Heart right ventricle (tissue), 16 donors: ENCODE data around the gene PLK3. TPM values are rescaled to one million over a fixed set of nuclear protein-coding genes. Genes with fewer than 3 reads are reported as not detected.
"Not testable (repeated sequence)": the region's sequence is repeated elsewhere in the genome, so short reads cannot be mapped to it uniquely, and the experiment has no call there.

Experiments
- ATAC-seq, 8 donors: fragments of 200-7000 bp; cut with Tn5 transposase; one replicate each; pipeline ENCODE4 v1.9.1; 2020; ENCODE audit warnings: mild to moderate bottlenecking in 8 of 8, moderate library complexity in 8 of 8, moderate number of reproducible peaks in 1 of 8
- DNase-seq, 2 donors: peaks; one replicate each; pipeline ENCODE4 v3.0.0-alpha.2; 2020
- H3K27ac ChIP-seq, 10 donors: fragments of 200-600 bp; sonication (generic) in 2 of 10; one replicate each; pipeline versions ENCODE4 v1.5.0 to v1.8.0; 2020 to 2022; ENCODE audit warnings: mild to moderate bottlenecking in 3 of 10
- H3K27me3 ChIP-seq, 7 donors: fragments of 200-600 bp; one replicate each; pipeline ENCODE4 v1.8.0; 2021 to 2022; ENCODE audit warnings: mild to moderate bottlenecking in 2 of 7
- H3K36me3 ChIP-seq, 9 donors: fragments of 200-600 bp; sonication (generic) in 1 of 9; one replicate each; pipeline versions ENCODE4 v1.5.0 to v1.8.0; 2020 to 2022; ENCODE audit warnings: mild to moderate bottlenecking in 2 of 9
- H3K4me1 ChIP-seq, 9 donors: fragments of 200-600 bp; sonication (generic) in 1 of 9; one replicate each; pipeline versions ENCODE4 v1.5.0 to v1.8.0; 2020 to 2022; ENCODE audit warnings: mild to moderate bottlenecking in 4 of 9
- H3K4me3 ChIP-seq, 10 donors: fragments of 200-600 bp; sonication (generic) in 2 of 10; one replicate each; pipeline versions ENCODE4 v1.5.0 to v1.8.0; 2020 to 2022; ENCODE audit warnings: mild to moderate bottlenecking in 7 of 10, moderate library complexity in 2 of 10
- H3K9me3 ChIP-seq, 11 donors: fragments of 200-600 bp in 10 of 11; sonication (generic) in 2 of 11; one replicate each; pipeline versions ENCODE4 v1.5.0 to v1.8.0; 2013 to 2022; ENCODE audit warnings: mild to moderate bottlenecking in 2 of 11, control low read depth in 1 of 11, moderate library complexity in 1 of 11
- CTCF ChIP-seq, 9 donors: fragments of 200-600 bp; sonication (generic) in 2 of 9; IDR thresholded peaks; one replicate each; pipeline versions ENCODE4 v1.5.0 to v1.8.0; 2021 to 2022; ENCODE audit warnings: antibody characterized with exemption in 9 of 9, mild to moderate bottlenecking in 5 of 9, moderate library complexity in 1 of 9
- WGBS, 2 donors: extraction: QIAGEN DNeasy Blood & Tissue Kit; methylation state at CpG; one replicate each; pipeline ENCODE4 v1.1.7; 2013; ENCODE audit warnings: inconsistent platforms in 1 of 2; 5-methylcytosine and 5-hydroxymethylcytosine counted together
- intact Hi-C, 10 donors: fragments of 100-400 bp; cut with DNase I; formaldehyde crosslinking; loops; one replicate each; pipeline versions ENCODE4 v1.11.1 to v1.14.2; 2022
- polyA plus RNA-seq, 2 donors: library from polyadenylated mRNA; stranded (reverse); fragments of 200-250 nt; gene quantifications; one replicate each; pipeline ENCODE4 v1.2.3, GENCODE V29; 2013
- total RNA-seq, 10 donors: library from RNA; stranded (reverse); fragmentation: NEBNext Ultra II Directional in 3 of 10; extraction: Animal tissue kit (Norgen Biotek cat#: 25700) in 3 of 10; gene quantifications; one replicate each; pipeline versions ENCODE4 v1.2.1 to v1.2.4, GENCODE V29; 2021 to 2023
- donor health status: Arrhythmogenic right ventricular cardiomyopathy.
- donor health status: ischemic (EF 13 %, LVEDD 7.1; RV severe dilation, severe dysfunction).
- donor health status: healthy with polysubstance abuse.
- donor health status: DM: no; HTN: yes; CAD: no.
- donor health status: DM: no; HTN: no; CAD: no.
- donor health status: ischemic (EF 25% LVEDD 6.9; RV normal size, moderate dysfunction).
- donor health status: ischemic (EF 25% LVEDD 5.7; RV mildly dilated, moderate dysfunction).
- donor health status: healthy.
- donor health status: DM: yes; HTN: yes; CAD: no.
- donor health status: Ischemic cardiomyopathy.
- donor health status: ischemic (EF 35%, LVEDD 5.7; RV mildly dilated, moderate dysfunction).
- donor health status: nonischemic (EF 11% LVEDD 7.7; RV severe dilation, severe dysfunction).
- donor health status: DM: yes; HTN: yes; CAD: no.
- donor health status: PGD.
- donor health status: ischemic (EF 29% LVEDD 5.4; RV normal size, mild dysfunction).
- donor health status: nonischemic (EF 23%, LVEDD 6.1; RV moderate dilation, normal function).

PLK3 gene
- total and polyA plus RNA-seq, 12 donors, result 2.9 to 12.7 (median 7.0) TPM

DNA sequence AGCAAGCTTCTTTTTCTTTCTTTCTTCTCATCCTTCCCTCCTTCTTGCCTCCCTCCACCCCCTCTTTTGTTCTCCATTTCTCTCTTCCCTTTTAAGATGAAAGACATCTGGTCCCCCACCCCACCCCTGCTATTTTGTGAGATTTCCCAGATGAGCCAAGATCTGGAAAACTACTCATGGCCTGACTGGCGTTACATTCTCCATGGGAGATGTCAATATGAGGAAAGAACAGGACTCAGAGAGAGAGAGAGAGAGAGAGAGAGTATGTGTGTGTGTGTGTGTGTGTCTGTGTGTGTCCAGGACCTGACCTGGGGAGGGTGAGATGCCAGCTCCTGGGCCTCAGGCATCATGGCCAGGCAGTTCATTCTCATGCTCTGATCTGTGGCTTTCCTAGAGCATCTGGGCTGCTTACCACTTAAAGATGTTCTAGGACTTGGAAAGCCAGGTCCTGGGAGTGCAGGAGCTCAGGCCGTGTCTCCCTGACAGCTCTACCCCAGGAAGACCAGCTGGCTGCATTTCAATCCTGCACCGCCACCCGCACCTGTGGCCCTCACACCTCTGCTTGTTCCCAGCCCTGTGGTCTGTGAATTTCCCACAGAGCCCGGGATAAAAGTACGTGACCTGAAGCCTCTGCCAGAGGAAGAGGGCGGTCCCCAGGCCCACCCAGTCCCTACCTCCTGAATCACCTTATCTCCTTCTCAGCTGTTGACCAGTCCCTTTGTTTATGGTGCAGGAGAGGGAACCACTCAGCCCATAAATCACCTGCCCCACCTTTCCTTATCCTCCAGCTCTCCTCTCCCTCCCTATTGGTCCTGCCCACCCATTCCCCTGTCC is 9.0 kb upstream of the PLK3 start:
- intact Hi-C loops, result loop anchor here in 7 of 10 donors (5.0 to 10.0 kb wide), 7 partner anchors 41 to 514 kb away; partner anchors contain the start of genes HECTD3 (in 3 of the 7) and UROD (in 3 of the 7)
- 63 to 71% methylated on average over 7 of the region's 7 CpGs for WGBS, 2 donors
- no peak for TF ChIP-seq CTCF (IDR thresholded peaks at IDR 0.05)
- ATAC-seq (no peak), DNase-seq (no peak)
- H3K4me3 ChIP-seq, result no peak overlapping the region
- no peak overlapping the region for H3K27ac ChIP-seq
- no peaks in the 10 kb centered on the region for H3K9me3 ChIP-seq
- H3K36me3 ChIP-seq, result no peaks in the 10 kb centered on the region
- peaks cover 0 to 6% (median 4%) of the 10 kb centered on the region in 9 donors for H3K4me1 ChIP-seq
- no peaks in the 10 kb centered on the region for H3K27me3 ChIP-seq

DNA sequence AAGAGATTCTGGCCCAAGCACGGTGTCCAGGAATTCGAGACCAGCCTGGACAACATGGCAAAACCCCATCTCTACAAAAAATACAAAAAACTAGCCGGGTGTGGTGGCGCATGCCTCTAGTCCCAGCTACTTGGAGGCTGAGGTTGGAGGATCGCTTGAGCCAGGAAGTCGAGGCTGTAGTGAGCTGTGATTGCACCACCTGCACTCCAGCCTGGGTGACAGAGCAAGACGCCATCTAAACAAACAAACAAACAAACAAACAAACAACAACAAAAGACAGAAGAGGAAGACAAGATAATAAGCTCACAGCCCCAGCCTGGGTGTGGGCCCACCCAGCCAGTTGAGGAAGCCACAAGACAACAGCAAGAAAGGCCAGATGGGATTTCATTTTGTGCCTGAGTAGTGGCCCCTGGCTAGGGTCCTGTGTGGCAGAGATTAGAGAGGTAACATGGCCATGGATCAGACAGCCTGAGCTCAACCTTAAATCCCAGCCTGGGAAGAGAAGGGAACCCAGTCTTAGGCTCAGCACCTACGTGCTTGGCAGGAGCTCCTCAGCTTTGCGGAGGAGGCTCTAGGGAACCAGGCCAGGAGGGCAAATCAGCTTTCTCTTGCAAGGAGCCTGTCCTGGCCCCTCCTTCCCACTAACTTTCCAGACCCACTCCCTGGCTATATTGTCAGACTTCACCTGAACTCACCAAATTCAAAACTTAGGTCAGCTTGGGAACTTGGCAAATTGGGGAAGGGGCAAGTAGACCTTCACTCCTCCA is 7.3 kb upstream of the PLK3 start:
- Histone ChIP-seq H3K9me3 (no peaks in the 10 kb centered on the region), H3K4me3 (no peak overlapping the region), H3K27ac (no peak overlapping the region), H3K36me3 (no peaks in the 10 kb centered on the region), H3K4me1 (no peaks in the 10 kb centered on the region), H3K27me3 (no peaks in the 10 kb centered on the region)
- no peak for TF ChIP-seq CTCF (IDR thresholded peaks at IDR 0.05)
- DNase-seq (no peak), ATAC-seq (peak in 1 of 8 donors; percentile 15)
- WGBS, 2 donors, result 93 to 94% methylated on average over 9 of the region's 9 CpGs
- intact Hi-C loops, result loop anchor here in 7 of 10 donors (5.0 to 10.0 kb wide), 7 partner anchors 39 to 512 kb away; partner anchors contain the start of genes HECTD3 (in 3 of the 7) and UROD (in 3 of the 7)

DNA sequence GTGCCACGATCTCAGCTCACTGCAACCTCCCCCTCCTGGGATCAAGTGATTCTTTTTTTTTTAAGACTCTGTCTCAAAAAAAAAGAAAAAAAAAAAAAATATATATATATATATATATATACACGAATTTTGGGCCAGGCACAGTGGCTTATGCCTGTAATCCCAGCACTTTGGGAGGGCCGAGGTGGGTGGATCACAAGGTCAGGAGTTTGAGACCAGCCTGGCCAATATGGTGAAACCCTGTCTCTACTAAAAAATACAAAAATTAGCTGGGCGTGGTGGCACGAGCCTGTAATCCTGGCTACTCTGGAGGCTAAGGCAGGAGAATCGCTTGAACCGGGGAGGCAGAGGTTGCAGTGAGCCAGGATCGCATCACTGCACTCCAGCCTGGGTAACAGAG is 2.3 kb upstream of the PLK3 start:
- not testable (repeated sequence) for H3K9me3 ChIP-seq, DNase-seq, H3K27ac ChIP-seq, H3K36me3 ChIP-seq, H3K4me3 ChIP-seq, ATAC-seq, H3K27me3 ChIP-seq
- intact Hi-C loops, result loop anchor here in 5 of 10 donors (2.0 to 10.0 kb wide), 6 partner anchors 23 to 507 kb away; partner anchors contain the start of genes HECTD3 (in 3 of the 5) and UROD (in 3 of the 5)
- H3K4me1 ChIP-seq, result peaks cover 9 to 30% (median 21%) of the 10 kb centered on the region in 9 donors
- WGBS, 2 donors, result 82 to 88% methylated on average over 8 of the region's 8 CpGs

DNA sequence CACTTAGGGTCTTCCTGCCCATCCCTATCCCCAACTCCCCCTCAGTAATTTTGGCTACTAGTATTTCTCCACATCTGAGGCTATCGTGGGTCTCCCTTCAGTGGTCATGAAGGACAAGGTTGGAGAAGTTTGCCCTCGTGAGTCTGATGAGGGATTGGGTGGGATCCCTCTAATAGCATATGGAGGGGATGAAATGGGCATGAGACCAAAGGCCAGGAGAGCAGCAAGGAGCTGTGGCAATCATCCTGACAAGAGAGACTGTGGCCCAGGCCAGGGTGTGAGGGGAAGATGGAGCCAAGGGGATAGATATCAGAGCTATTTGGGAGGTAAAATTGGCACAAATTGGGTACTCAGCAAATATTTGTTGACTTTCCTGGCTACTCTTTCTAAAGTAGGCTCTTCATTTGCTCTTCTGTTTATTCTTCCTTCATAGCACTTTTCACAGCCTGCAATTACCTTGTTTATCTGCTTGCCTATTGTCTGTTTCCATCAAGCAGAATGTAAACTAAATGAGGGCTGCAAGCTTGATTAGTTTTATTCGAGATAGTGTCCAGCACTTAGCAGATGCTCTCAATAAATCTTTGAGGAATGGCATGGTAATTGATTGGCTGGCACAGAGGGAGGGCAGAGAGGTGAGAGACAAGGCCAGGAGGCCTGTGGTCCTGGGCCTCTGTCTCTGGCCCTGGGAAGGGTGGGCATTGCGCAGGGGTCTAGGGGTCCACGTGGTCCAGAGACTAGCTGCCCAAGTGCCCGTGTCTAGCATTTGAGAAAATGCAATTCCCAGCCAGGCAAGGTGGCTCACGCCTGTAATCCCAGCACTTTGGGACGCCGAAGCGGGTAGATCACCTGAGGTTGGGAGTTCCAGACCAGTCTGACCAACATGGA is 1.5 kb upstream of the PLK3 start:
- no peak for TF ChIP-seq CTCF (IDR thresholded peaks at IDR 0.05)
- intact Hi-C loops, result loop anchor here in 5 of 10 donors (2.0 to 10.0 kb wide), 6 partner anchors 22 to 506 kb away; partner anchors contain the start of genes HECTD3 (in 3 of the 5) and UROD (in 3 of the 5)
- Histone ChIP-seq H3K4me3 (no peak overlapping the region), H3K27me3 (no peaks in the 10 kb centered on the region), H3K9me3 (no peaks in the 10 kb centered on the region), H3K4me1 (peaks cover 11 to 38% (median 30%) of the 10 kb centered on the region in 9 donors), H3K27ac (peak overlapping the region in 8 of 10 donors; percentile 90 to 100 (median 96)), H3K36me3 (peaks cover 0 to 17% (median 12%) of the 10 kb centered on the region in 9 donors)
- ATAC-seq, result no peak
- no peak for DNase-seq
- WGBS, 2 donors, result 88 to 90% methylated on average over 10 of the region's 10 CpGs
